Peyer's patch (tissue), 4 donors: ENCODE measurements around the gene CHMP6. TPM values are rescaled to one million over a fixed set of nuclear protein-coding genes. Genes with fewer than 3 reads are reported as not detected.
A peak's percentile ranks its signal among the peaks of the same experiment; 100 is the strongest.

Experiments
- DNase-seq, 3 donors: peaks; one replicate each; pipeline ENCODE4 v3.0.0-alpha.2; 2017 to 2019
- H3K27ac ChIP-seq, 4 donors: fragments of 200-600 bp; sonication (generic); one replicate each; pipeline ENCODE4 v1.5.1; 2016 to 2019
- H3K27me3 ChIP-seq, 2 donors: fragments of 200-600 bp; sonication (generic); one replicate each; pipeline ENCODE4 v1.5.1; 2019
- H3K36me3 ChIP-seq, 3 donors: fragments of 200-600 bp; sonication (generic); one replicate each; pipeline ENCODE4 v1.5.1; 2016 to 2019
- H3K4me1 ChIP-seq, 4 donors: fragments of 200-600 bp; sonication (generic); one replicate each; pipeline ENCODE4 v1.5.1; 2016 to 2019
- H3K4me3 ChIP-seq, 4 donors: fragments of 200-600 bp; sonication (generic); 1 replicate in 3 of 4; 2 replicates in 1 of 4; pipeline ENCODE4 v1.5.1; 2016 to 2019; ENCODE audit warnings: mild to moderate bottlenecking in 1 of 4
- H3K9me3 ChIP-seq, 4 donors: fragments of 200-600 bp; sonication (generic); one replicate each; pipeline ENCODE4 v1.5.1; 2016 to 2019; ENCODE audit warnings: mild to moderate bottlenecking in 1 of 4
- POLR2A ChIP-seq, 2 donors: fragments of 450-650 bp; IDR thresholded peaks; one replicate each; pipeline ENCODE4 v1.5.1; 2017; ENCODE audit warnings: antibody characterized with exemption in 2 of 2, mild to moderate bottlenecking in 2 of 2, moderate library complexity in 2 of 2
- total RNA-seq, 4 donors: library from RNA; depleted of rRNA; stranded (reverse); fragments of >200 nt; gene quantifications; one replicate each; pipeline ENCODE4 v1.1.0, GENCODE V29; 2016
- TF ChIP-seq, protein P1 (sequence below), 6 experiments: fragments of 450-650 bp in 4 of 6; fragments of 200-600 bp in 2 of 6; sonication (generic) in 1 of 6; IDR thresholded peaks; one replicate each; pipeline ENCODE4 v1.5.1; 2017 to 2019; ENCODE audit warnings: antibody characterized with exemption in 6 of 6, mild to moderate bottlenecking in 3 of 6, moderate library complexity in 1 of 6

Gene CHMP6
- total RNA-seq, 4 donors from 2014 or later = 29.9 to 57.8 (median 37.1) TPM

DNA sequence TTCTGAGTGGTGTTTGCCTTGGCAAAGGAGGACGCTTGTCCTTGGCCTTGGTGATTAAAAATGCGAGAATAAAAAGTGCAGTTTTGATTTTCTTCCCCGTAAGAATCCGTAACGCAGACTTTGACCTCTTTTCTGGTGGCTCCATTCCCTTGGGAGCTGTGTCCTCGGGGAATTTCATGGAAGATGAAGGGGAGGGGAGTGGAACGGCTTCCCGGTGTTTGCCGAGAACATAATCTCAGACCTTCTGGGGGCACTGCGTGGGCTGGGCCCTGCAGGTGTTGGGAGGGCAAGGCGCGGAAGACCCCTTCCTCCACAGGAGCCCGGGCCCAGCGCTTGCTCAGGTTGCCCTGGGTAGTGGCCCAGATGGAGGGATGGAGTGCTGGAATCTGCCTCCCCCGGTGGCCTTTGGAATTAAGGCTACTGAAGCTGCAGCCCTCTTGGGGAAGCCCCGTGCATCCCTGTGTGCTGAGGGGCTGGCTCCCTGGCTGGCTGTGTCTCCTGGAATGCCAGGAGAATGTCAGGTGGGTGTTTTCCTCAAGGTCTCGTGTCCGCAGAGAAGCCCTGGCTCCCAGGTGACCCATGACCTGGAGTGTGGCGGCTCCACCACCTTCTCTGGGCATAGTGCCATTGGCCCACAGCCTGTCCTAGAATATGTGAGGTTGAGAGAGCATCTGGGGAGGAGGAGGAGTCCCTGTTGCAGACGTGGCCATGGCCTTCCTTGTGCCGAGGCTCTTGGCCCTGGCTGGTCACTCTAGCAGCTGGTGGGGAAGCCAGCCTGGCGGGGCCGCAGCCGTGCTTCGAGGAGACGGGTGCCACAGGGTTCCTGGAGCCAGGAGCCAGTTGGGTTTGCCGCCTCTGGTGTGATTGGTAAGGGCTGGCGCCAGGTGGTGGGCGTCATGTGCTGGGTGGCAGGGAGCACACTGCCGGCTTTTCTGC lies 46.4 kb downstream of the CHMP6 start:
- H3K4me1 ChIP-seq = peaks cover 0 to 42% (median 8%) of the 10 kb centered on the region in 4 donors
- no peak overlapping the region for H3K4me3 ChIP-seq
- TF ChIP-seq, protein P1, sequence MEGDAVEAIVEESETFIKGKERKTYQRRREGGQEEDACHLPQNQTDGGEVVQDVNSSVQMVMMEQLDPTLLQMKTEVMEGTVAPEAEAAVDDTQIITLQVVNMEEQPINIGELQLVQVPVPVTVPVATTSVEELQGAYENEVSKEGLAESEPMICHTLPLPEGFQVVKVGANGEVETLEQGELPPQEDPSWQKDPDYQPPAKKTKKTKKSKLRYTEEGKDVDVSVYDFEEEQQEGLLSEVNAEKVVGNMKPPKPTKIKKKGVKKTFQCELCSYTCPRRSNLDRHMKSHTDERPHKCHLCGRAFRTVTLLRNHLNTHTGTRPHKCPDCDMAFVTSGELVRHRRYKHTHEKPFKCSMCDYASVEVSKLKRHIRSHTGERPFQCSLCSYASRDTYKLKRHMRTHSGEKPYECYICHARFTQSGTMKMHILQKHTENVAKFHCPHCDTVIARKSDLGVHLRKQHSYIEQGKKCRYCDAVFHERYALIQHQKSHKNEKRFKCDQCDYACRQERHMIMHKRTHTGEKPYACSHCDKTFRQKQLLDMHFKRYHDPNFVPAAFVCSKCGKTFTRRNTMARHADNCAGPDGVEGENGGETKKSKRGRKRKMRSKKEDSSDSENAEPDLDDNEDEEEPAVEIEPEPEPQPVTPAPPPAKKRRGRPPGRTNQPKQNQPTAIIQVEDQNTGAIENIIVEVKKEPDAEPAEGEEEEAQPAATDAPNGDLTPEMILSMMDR (IDR thresholded peaks at IDR 0.05) = no peak
- no peak for TF ChIP-seq POLR2A (IDR thresholded peaks at IDR 0.05)
- no peaks in the 10 kb centered on the region for H3K27me3 ChIP-seq
- no peaks in the 10 kb centered on the region for H3K9me3 ChIP-seq
- H3K36me3 ChIP-seq = no peaks in the 10 kb centered on the region
- no peak for DNase-seq
- peak overlapping the region in 1 of 4 donors; percentile 15 for H3K27ac ChIP-seq

DNA sequence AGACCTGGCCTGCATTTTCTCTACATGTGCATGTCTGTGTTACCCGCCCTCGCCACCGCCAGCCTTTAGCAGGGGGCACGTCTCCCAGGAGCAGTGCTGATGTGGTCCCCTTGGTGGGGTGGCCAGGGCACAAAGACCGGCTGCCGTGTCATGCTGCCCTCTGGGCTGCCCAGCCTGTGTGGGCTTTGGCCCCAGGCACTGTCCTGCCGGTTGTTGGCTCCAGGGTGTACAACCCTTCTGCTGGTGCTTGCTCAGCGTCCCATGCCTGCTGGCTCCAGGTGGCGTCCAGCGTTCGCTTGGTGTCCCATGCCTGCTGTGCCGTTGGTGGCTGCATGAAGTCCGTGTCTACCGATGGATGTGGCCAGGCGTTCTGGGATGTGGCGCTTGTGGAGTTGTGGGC lies 47.5 kb downstream of the CHMP6 start:
- Histone ChIP-seq H3K27ac (no peak overlapping the region), H3K4me1 (peaks cover 0 to 35% (median 5%) of the 10 kb centered on the region in 4 donors), H3K9me3 (no peaks in the 10 kb centered on the region), H3K36me3 (no peaks in the 10 kb centered on the region), H3K27me3 (no peaks in the 10 kb centered on the region), H3K4me3 (no peak overlapping the region)
- DNase-seq = no peak
- TF ChIP-seq POLR2A (IDR thresholded peaks at IDR 0.05) = no peak
- TF ChIP-seq, protein P1 (IDR thresholded peaks at IDR 0.05) = no peak

DNA sequence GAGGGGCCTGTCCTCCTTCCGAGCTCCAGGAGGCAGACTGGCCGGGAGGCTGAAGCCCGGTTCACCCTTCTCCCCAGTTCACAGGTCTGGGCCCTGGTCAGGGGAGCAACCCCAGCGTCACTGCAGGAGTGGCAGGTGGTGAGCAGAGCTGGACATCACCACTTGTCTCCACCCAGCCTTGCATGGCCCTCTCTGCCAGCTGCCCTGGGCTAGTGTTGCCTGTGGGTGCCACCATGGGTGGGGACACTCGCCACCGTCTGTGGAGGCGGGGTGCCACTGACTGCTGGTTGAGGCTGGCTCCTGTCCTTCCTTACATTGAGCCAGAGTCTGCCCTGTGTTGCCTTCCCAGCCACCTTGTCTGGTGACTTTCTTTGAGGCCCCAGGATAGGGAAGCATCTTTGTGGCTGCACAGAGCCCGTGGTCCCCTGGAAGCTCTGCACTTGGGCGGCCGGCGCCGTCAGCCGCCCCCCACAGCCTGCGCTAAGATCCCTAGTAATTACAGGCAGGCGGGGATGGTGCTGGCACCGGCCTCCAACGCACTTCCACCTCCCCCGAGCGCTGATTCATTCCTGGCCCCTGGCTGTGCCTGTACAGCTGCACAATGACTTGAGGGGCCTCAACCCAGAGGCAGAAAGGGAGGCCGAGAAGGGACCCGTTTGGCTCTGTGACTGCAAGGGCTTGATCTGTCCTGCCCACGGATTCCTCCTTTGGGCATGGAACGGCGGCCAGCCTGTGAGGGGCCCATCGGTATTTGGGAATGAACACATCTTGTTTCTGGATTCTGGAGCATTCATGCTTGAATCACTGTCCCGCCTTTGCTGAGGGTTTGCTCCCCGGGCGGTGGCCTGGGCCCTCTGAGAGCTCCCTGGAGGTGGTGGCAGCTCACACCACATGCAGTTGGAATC lies 48.5 kb downstream of the CHMP6 start:
- H3K27ac ChIP-seq = no peak overlapping the region
- no peak for DNase-seq
- TF ChIP-seq, protein P1 (IDR thresholded peaks at IDR 0.05) = no peak
- no peak for TF ChIP-seq POLR2A (IDR thresholded peaks at IDR 0.05)
- no peaks in the 10 kb centered on the region for H3K9me3 ChIP-seq
- H3K36me3 ChIP-seq = no peaks in the 10 kb centered on the region
- H3K4me1 ChIP-seq = peaks cover 0 to 43% (median 6%) of the 10 kb centered on the region in 4 donors
- no peak overlapping the region for H3K4me3 ChIP-seq
- no peaks in the 10 kb centered on the region for H3K27me3 ChIP-seq

DNA sequence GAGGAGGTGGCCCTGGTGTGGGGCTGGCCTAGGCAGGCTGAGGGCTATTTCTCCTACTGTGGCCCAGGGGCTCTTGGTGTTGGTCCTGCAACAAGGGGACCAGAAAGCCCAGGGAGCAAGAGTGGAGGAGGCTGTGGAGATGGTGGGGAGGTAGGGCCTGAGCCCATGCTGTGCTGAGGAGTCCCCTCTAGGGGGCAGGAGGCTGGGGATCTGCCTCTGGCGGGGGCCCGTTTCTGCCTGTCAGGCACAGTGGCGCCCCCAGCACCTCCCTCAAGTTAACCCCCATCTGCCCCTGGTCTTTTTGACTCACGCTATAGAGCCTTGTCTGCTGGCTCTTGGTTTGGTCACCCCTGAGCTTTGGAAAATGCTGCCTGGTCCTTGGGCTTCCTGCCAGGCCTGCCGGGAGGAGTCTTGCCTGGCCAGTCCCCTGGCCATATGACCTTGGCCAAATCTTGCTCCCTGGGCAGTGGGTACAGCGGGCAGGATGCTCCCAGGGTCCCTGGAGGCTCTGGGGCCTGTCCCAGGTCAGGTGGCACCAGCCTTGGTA lies 49.2 kb downstream of the CHMP6 start:
- Histone ChIP-seq H3K27me3 (no peaks in the 10 kb centered on the region), H3K4me3 (no peak overlapping the region), H3K4me1 (peaks cover 0 to 48% (median 6%) of the 10 kb centered on the region in 4 donors), H3K36me3 (no peaks in the 10 kb centered on the region), H3K9me3 (no peaks in the 10 kb centered on the region), H3K27ac (no peak overlapping the region)
- no peak for DNase-seq
- TF ChIP-seq, protein P1 (IDR thresholded peaks at IDR 0.05) = peak in 3 of 6 experiments; percentile 11 to 18 (median 17)
- no peak for TF ChIP-seq POLR2A (IDR thresholded peaks at IDR 0.05)

DNA sequence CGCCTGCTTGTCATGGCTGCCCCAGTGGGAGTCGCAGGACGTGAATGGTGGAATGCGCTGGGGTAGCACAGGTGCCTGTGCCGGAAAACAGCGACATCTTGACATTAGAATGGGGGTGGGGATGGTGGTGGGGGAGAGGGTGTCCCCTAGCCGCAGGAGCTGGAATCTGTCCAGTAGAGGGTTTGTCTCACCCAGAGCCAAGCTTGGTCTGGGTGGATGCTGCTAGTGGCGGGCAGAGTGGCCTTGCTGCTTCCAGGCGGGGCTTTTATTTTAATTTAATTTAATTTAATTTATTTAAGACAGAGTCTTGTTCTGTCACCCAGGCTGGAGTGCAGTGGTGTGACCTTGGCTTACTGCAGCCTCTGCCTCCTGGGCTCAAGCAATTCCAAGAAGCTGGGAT lies 51.0 kb downstream of the CHMP6 start:
- H3K36me3 ChIP-seq = no peaks in the 10 kb centered on the region
- no peaks in the 10 kb centered on the region for H3K27me3 ChIP-seq
- H3K27ac ChIP-seq = no peak overlapping the region
- no peaks in the 10 kb centered on the region for H3K9me3 ChIP-seq
- H3K4me3 ChIP-seq = no peak overlapping the region
- no peak for DNase-seq
- TF ChIP-seq, protein P1 (IDR thresholded peaks at IDR 0.05) = no peak
- no peak for TF ChIP-seq POLR2A (IDR thresholded peaks at IDR 0.05)
- peaks cover 0 to 47% (median 5%) of the 10 kb centered on the region in 4 donors for H3K4me1 ChIP-seq
